Adrenal gland (tissue), 5 donors: ENCODE results near the gene LIN52.

Source experiments
- CTCF ChIP-seq, 6 experiments: fragments of 450-650 bp in 4 of 6; fragments of 200-600 bp in 2 of 6; sonication (generic) in 1 of 6; IDR thresholded peaks; 1 replicate in 5 of 6; 2 replicates in 1 of 6; pipeline versions ENCODE4 v1.5.1 to v1.8.0; 2016 to 2021; ENCODE audit warnings: antibody characterized with exemption in 6 of 6, mild to moderate bottlenecking in 2 of 6, moderate library complexity in 1 of 6
- POLR2A ChIP-seq, 2 donors: fragments of 450-650 bp; IDR thresholded peaks; one replicate each; pipeline ENCODE4 v1.6.1; 2017; ENCODE audit warnings: antibody characterized with exemption in 2 of 2, mild to moderate bottlenecking in 2 of 2, moderate library complexity in 1 of 2
- donor health status: DM: no; HTN: no; CAD: no.

- TF ChIP-seq CTCF (IDR thresholded peaks at IDR 0.05) (no peak), POLR2A (IDR thresholded peaks at IDR 0.05) (no peak)
Observed at GRCh38 chr14:74083161-74083560, 1.6 kb upstream of the LIN52 start.
